Measurements from ENCODE around the gene PDGFD. TPM values are rescaled to one million over a fixed set of nuclear protein-coding genes. Genes with fewer than 3 reads are reported as not detected.

PDGFD gene
- total and polyA plus RNA-seq, 8 donors, result 9.9 to 52.1 (median 20.2) TPM

GRCh38 chr11:104155375-104155774, 8.6 kb downstream of the PDGFD start:
- 70 to 94% methylated on average over 1 of the region's 1 CpG for WGBS, 2 donors
- H3K27me3 ChIP-seq, result no peaks in the 10 kb centered on the region
- no peaks in the 10 kb centered on the region for H3K9me3 ChIP-seq
- H3K36me3 ChIP-seq, result no peaks in the 10 kb centered on the region
- no peak for ATAC-seq
- H3K27ac ChIP-seq, result no peak overlapping the region
- H3K4me1 ChIP-seq, result no peaks in the 10 kb centered on the region
- no peak overlapping the region for H3K4me3 ChIP-seq
- TF ChIP-seq CTCF (IDR thresholded peaks at IDR 0.05), result no peak
- intact Hi-C loops (cut with DNase I), result no loop called here
- FAIRE-seq, result no peak
- no peak for DNase-seq

GRCh38 chr11:104154296-104154695, 9.7 kb downstream of the PDGFD start:
- H3K4me3 ChIP-seq, result no peak overlapping the region
- no peaks in the 10 kb centered on the region for H3K4me1 ChIP-seq
- no peaks in the 10 kb centered on the region for H3K27me3 ChIP-seq
- H3K36me3 ChIP-seq, result no peaks in the 10 kb centered on the region
- intact Hi-C loops (cut with DNase I), result no loop called here
- 76 to 80% methylated on average over 7 of the region's 7 CpGs for WGBS, 2 donors
- DNase-seq (no peak), ATAC-seq (no peak), FAIRE-seq (no peak)
- H3K27ac ChIP-seq, result no peak overlapping the region
- H3K9me3 ChIP-seq, result no peaks in the 10 kb centered on the region
- TF ChIP-seq CTCF (IDR thresholded peaks at IDR 0.05), result no peak

GRCh38 chr11:104152941-104153505, 10.9 kb downstream of the PDGFD start:
- FAIRE-seq (no peak), ATAC-seq (no peak)

GRCh38 chr11:104151404-104152204, 12.3 kb downstream of the PDGFD start:
- FAIRE-seq, result no peak
- DNase-seq, result no peak
- intact Hi-C loops (cut with DNase I), result no loop called here
- Histone ChIP-seq H3K36me3 (no peaks in the 10 kb centered on the region), H3K4me3 (no peak overlapping the region), H3K27me3 (no peaks in the 10 kb centered on the region), H3K4me1 (peaks cover 0 to 3% (median 0%) of the 10 kb centered on the region in 3 donors), H3K9me3 (no peaks in the 10 kb centered on the region), H3K27ac (no peak overlapping the region)
- TF ChIP-seq CTCF (IDR thresholded peaks at IDR 0.05), result peak in 2 of 4 donors; percentile 14 to 17
- peak in 2 of 4 donors; percentile 60 to 62 for ATAC-seq
- WGBS, 2 donors, result 37 to 46% methylated on average over 8 of the region's 8 CpGs

More at GRCh38 chr11:104152941-104153505, 10.9 kb downstream of the PDGFD start:
- no peak overlapping the region for H3K4me3 ChIP-seq
- no peaks in the 10 kb centered on the region for H3K27me3 ChIP-seq
- DNase-seq, result no peak
- no peak overlapping the region for H3K27ac ChIP-seq
- no peak for TF ChIP-seq CTCF (IDR thresholded peaks at IDR 0.05)
- H3K4me1 ChIP-seq, result no peaks in the 10 kb centered on the region
- no peaks in the 10 kb centered on the region for H3K36me3 ChIP-seq
- no peaks in the 10 kb centered on the region for H3K9me3 ChIP-seq
- intact Hi-C loops (cut with DNase I), result no loop called here

GRCh38 chr11:104148706-104149105, 15.2 kb downstream of the PDGFD start:
- no peak for TF ChIP-seq CTCF (IDR thresholded peaks at IDR 0.05)

More at GRCh38 chr11:104148706-104149105, 15.2 kb downstream of the PDGFD start:
- DNase-seq (no peak), ATAC-seq (no peak), FAIRE-seq (no peak)
- intact Hi-C loops (cut with DNase I), result no loop called here
- Histone ChIP-seq H3K36me3 (no peaks in the 10 kb centered on the region), H3K9me3 (no peaks in the 10 kb centered on the region), H3K4me1 (peaks cover 0 to 4% (median 0%) of the 10 kb centered on the region in 3 donors), H3K27me3 (no peaks in the 10 kb centered on the region), H3K27ac (no peak overlapping the region), H3K4me3 (no peak overlapping the region)
- 85 to 89% methylated on average over 2 of the region's 2 CpGs for WGBS, 2 donors
